GM12873 (cell line): ENCODE measurements around the gene ANKRD49.

Experiments
- CTCF ChIP-seq: IDR thresholded peaks from 2 replicates; pipeline ENCODE4 v1.5.1; 2012; ENCODE audit warnings: low read depth, mild to moderate bottlenecking, moderate library complexity, low read length, control low read depth; ENCODE audit not compliant: insufficient read depth; ENCODE audit errors: missing control alignments

ANKRD49 gene

GRCh38 chr11:94545264-94546161 lies 51.7 kb downstream of the ANKRD49 start:
- no peak for TF ChIP-seq CTCF

GRCh38 chr11:94546162-94546470 lies 52.3 kb downstream of the ANKRD49 start:
- no peak for TF ChIP-seq CTCF

- TF ChIP-seq CTCF = no peak
Measured at GRCh38 chr11:94546886-94547285, 53.1 kb downstream of the ANKRD49 start.

GRCh38 chr11:94549146-94549545 lies 55.4 kb downstream of the ANKRD49 start:
- TF ChIP-seq CTCF = no peak
